Suprapubic skin (tissue), 4 donors: ENCODE measurements around the gene JMJD1C.

ENCODE experiments used
- POLR2A ChIP-seq, 2 donors: fragments of 450-650 bp; IDR thresholded peaks; one replicate each; pipeline ENCODE4 v1.6.1; 2017; ENCODE audit warnings: antibody characterized with exemption in 2 of 2, mild to moderate bottlenecking in 2 of 2, moderate library complexity in 2 of 2
- POLR2AphosphoS5 ChIP-seq, 3 donors: sonication (generic); formaldehyde crosslinking; IDR thresholded peaks; one replicate each; pipeline ENCODE4 v1.6.1; 2017; ENCODE audit warnings: antibody characterized with exemption in 3 of 3
- TF ChIP-seq, protein P1 (sequence below), 2 donors: fragments of 200-600 bp in 1 of 2; fragments of 450-650 bp in 1 of 2; sonication (generic) in 1 of 2; IDR thresholded peaks; one replicate each; pipeline ENCODE4 v1.5.1; 2016 to 2019; ENCODE audit warnings: antibody characterized with exemption in 2 of 2, mild to moderate bottlenecking in 1 of 2, moderate library complexity in 1 of 2

DNA sequence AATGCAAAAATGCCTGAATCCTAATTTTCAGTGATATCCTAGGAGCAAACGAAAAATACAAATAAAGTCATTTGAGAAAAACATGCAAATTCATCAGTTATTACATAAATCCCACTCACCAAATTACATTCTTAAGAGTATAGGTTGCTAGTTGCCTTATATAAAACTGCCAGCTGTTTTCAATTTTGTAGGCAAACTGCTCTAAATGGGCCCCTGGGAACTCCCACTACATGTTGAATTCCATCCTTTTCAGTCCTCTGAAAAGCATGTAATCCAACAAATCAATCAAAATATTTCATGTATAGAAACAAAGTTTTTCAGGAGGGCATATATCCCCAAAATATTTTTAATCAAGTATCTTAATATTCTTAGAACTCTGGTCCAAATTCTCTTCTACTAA lies 2.1 kb upstream of the JMJD1C start:
- no peak for TF ChIP-seq POLR2A (IDR thresholded peaks at IDR 0.05)
- no peak for TF ChIP-seq POLR2AphosphoS5 (IDR thresholded peaks at IDR 0.05)
- TF ChIP-seq, protein P1, sequence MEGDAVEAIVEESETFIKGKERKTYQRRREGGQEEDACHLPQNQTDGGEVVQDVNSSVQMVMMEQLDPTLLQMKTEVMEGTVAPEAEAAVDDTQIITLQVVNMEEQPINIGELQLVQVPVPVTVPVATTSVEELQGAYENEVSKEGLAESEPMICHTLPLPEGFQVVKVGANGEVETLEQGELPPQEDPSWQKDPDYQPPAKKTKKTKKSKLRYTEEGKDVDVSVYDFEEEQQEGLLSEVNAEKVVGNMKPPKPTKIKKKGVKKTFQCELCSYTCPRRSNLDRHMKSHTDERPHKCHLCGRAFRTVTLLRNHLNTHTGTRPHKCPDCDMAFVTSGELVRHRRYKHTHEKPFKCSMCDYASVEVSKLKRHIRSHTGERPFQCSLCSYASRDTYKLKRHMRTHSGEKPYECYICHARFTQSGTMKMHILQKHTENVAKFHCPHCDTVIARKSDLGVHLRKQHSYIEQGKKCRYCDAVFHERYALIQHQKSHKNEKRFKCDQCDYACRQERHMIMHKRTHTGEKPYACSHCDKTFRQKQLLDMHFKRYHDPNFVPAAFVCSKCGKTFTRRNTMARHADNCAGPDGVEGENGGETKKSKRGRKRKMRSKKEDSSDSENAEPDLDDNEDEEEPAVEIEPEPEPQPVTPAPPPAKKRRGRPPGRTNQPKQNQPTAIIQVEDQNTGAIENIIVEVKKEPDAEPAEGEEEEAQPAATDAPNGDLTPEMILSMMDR (IDR thresholded peaks at IDR 0.05): no peak
